ENCODE measurements around the gene PLD1. TPM values are rescaled to one million over a fixed set of nuclear protein-coding genes. Genes with fewer than 3 reads are reported as not detected.

PLD1 gene
- polyA plus RNA-seq, 3 donors = 11.1 to 13.6 (median 11.2) TPM

DNA sequence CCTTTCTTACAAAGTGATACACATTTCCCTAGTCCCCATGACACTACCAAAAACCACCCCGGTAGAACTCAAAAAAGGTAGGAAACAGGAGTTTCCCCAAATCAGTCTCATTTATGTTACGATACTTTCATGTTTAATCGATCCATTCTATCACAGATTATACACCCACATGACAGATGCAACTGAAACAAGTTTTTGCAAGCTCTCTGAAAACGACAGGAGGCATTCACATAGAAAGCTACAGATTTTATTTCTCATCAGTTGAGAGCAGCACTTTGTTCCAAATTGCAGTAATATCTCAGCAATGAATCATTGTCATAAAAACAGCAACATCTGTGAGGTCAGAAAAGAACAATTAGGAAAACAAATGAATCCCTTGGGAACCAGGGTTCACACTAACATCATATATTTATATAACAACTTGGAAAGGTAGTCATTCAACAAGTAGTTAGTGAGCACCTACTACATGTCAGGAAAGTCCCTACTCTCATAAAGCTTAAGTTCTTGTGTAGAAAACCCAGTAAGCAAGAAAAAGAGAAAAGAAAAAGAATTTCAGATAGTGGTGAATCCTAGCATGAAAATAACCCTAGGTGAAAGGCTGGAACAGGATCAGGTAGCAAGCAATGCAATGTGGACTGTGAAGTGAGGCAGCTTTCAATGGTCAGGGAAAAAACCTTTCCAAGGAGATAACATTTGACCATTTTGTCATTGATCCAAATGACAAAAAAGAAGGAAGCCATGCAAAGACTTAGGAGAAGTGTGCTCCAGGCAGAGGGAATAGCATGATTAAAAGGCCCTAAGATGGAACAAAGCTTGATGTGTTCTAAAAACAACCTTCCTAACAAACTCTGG, 8.3 kb downstream of the PLD1 start:
- no peak for DNase-seq (ENCODE audit: low read depth in 3 of 3, low spot score in 2 of 3)

DNA sequence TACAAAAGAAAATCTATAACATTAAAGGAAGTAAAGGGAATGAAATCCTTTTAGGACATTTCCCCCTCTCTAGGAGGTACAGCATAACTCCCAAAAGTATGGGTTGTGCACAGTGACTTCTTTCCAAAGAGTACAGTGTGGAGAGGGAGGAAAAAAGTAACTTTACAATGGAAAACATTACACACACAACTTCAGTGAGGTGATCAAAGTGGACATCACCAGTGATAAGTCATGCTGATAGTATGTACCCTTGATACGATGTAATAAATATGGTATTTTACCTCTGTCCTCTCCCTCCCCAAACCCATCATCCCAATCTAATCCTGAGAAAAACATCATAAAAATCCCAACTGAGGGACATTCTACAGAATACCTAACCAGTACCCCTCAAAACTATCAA, 10.8 kb downstream of the PLD1 start:
- DNase-seq (ENCODE audit: low read depth in 3 of 3, low spot score in 2 of 3) = no peak

DNA sequence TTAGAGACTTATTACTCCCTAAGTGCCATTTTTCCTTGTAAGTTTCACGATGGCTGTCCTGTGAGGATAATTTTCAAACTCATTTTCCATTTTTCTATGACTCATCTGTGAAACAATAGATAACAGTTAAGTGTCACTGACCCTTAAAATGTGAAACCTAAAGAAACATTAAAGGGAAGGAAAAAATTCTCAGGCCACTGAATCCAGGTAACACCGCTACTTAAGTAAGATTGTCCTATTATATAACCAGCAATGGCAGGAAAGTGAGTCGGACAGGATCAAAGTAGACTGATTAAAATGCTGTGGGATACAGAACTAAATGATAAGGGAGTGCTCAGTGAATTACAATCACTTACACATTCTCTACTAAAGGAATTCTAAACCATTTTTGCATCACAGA, 12.4 kb downstream of the PLD1 start:
- no peak for DNase-seq (ENCODE audit: low read depth in 3 of 3, low spot score in 2 of 3)

DNA sequence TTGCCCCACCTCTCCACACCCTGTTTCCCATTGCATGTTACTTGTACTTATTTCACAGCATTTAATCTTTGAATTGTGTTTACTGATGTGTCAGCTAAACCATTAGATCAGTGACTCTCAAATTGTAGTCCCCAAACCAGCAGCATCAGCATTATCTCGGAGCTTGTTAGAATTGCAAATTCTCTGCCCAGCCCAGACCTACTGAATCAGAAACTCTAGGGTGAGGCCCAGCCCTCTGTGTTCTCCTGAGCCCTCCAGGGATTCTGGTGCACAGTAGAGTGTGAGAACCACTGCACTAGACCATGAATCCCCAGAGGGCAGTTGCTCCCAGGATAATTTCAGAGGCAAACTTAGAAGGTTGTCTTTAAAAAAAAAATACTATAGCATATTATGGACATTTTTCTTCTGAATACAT, 13.0 kb downstream of the PLD1 start:
- DNase-seq (ENCODE audit: low read depth in 3 of 3, low spot score in 2 of 3) = no peak

DNA sequence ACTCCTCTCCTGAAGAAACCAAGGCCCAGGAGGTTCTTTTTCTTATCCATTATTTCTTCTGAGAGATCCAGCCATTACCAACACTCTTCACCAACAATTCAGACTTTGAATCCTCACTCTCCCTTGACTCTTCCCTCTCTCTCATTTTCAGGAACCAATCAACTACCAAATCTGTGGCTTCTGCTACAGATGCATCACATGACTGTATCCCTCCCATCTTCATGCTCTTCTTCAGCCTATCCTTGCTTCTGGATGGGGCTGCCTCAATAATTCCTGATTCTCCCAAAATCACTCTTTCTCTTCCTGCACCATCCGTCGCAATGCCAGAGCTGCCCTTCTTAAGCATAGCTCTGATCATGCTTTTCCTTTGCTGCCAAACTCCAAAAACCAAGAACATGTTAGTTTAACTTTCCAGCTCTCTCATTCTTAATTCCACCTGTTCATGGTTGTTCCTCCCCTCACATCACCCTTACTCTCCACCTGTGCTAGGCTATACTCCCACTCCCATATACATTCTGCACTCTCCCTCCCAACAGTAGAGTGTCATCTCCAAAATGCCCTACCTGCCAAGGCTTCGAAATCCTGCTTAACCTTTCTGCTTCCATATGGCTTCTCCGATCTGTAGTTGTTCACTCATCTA, 13.5 kb downstream of the PLD1 start:
- DNase-seq (ENCODE audit: low read depth in 3 of 3, low spot score in 2 of 3) = no peak

DNA sequence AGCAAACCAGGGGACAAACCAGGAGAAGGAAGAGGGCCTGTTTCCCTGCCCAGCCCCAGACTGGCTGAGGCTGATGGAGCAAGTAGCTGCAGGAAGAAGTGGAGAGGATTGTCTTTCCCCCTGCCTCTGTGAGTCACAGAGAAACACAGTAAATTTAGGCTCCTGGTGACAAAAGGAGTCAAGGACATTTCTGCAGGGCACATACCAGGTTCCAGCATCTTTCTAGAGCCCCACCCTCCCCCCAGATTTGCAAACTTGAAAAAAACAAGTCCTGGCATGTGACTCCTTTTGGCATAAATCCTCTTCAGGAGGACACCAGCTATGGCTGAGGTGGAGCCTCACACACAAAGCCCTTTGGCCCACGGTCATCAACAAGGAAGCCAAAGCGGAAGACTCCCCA, 17.8 kb downstream of the PLD1 start:
- no peak for DNase-seq (ENCODE audit: low read depth in 3 of 3, low spot score in 2 of 3)

- no peak for DNase-seq (ENCODE audit: low read depth in 3 of 3, low spot score in 2 of 3)
Observed at GRCh38 chr3:171791692-171792076, 18.6 kb downstream of the PLD1 start.

DNA sequence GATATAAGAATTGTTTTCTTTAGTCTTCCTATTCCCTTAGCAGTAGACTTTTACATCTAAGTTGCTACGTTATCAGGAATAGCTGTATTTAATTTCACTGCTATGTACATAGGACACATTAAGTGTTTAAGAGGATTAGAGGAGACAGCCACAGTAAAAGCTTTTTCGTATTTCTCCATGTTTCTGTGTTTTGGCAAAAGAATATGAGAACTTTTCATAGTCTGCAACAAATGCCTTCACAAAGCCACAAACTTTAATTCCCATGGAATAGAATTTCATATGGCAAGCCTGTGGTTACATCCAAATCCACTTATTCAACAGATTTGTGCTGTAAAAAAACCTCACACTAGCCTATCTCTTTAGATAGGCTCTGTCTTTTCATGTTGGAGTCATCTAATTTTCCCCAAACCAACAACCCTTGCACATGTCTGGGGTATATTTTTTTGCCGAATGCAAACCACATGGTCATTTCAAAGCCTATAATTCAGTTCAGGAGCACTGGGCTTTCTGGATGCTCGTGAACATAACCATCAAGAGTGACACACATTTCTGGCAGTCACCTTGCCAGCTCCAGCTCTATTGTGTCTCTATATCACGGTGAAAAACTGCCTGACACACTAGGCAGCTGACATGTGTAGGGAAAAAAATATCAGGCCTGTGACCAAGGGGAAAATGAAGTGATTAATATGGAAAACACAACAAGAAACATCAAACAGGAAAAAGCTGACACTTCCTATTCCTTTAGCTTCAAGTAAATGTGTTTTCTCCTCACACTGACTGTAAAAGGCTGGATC, 19.2 kb downstream of the PLD1 start:
- DNase-seq (ENCODE audit: low read depth in 3 of 3, low spot score in 2 of 3) = no peak

GRCh38 chr3:171790574-171790897, 19.7 kb downstream of the PLD1 start:
- DNase-seq (ENCODE audit: low read depth in 3 of 3, low spot score in 2 of 3) = no peak

DNA sequence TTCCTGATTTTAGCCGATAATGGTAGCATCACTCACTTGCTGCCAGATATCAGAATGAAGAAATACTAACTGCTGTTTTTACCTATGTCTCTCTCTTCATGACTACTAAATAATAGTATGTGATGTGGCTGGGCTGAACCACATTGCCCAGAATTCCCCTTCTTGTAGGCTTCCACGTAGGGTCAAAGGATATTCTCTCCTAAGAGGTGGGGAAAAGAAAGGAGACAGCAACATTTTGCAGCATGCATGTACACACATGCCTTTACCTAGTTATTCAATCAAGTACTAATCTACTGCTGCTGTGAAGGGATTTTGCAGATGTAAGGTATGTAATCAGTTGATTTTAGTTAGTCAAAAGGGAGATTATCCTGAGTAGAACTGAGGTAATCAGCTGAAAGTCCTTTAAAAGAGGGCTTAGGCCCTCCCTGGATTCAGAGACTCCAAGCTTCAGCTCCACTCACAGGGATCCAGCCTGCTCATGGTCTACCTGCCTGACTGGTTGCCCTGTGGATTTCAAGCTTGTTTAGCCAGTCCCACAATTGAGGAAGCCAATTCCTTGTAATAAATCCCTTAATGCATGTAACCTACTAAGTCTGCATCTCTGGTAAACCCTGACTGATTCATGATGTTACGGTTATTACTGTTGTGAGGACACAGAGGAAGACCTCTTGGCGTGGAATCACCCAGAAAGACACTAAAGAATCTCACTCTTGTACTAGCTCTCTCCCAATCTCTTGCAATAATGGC, 20.4 kb downstream of the PLD1 start:
- DNase-seq (ENCODE audit: low read depth in 3 of 3, low spot score in 2 of 3) = no peak

GRCh38 chr3:171788546-171789351, 21.5 kb downstream of the PLD1 start:
- no peak for DNase-seq (ENCODE audit: low read depth in 3 of 3, low spot score in 2 of 3)

DNA sequence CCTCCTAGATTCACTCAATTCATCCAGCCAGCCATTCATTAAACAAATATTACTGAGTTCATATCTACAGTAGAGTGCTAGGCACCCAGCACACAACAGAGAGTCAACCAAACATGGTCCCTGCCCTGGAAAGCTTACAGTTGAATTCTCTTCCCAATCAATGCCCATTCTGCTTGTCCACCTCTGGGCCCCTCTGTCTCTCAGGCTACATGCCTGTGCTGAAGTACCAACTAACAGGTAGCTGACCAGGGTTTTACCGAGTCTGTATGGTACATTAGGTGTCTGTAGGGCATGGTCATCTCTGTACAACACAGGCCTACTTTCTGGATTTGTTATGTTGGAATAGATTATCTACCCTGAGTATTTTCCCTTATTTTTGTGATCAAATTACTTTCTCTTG, 23.3 kb downstream of the PLD1 start:
- DNase-seq (ENCODE audit: low read depth in 3 of 3, low spot score in 2 of 3) = no peak

DNA sequence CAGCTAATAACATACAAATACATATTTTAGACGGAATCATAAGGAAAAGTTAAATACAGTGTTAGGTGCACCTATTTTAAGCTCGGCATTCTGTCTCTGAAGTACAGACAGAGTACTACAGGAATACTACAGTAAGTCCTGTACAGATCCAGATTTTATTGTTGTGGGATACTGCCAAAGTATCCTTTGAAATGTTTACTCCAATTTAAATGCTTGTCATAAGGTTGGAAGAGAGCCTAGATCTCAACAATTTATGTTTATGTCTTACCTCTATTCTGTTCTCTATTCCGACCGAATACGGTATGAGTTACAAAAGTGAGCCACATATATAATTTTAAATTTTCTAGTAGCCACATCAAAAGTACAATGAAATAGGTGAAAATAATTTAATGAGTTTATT, 25.3 kb downstream of the PLD1 start:
- DNase-seq (ENCODE audit: low read depth in 3 of 3, low spot score in 2 of 3) = no peak

- no peak for DNase-seq (ENCODE audit: low read depth in 3 of 3, low spot score in 2 of 3)
Observed at GRCh38 chr3:171784387-171784786, 25.9 kb downstream of the PLD1 start.

DNA sequence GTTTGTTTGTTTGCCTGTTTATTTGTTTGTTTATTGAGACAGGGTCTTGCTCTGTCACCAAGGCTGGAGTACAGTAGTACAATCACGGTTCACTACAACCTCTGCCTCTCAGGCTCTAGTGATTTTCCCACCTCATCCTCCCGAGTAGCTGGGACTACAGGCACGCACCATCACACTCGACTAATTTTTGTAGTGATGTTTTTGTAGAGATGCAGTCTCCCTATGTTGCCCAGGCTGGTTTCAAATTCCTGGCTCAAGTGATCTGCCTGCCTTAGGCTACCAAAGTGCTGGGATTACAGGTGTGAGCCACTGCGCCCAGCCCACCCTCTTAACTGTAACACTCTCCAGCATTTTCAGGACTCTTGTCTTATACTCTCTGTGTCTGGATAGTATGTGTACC, 26.7 kb downstream of the PLD1 start:
- no peak for DNase-seq (ENCODE audit: low read depth in 3 of 3, low spot score in 2 of 3)

GRCh38 chr3:171783086-171783485, 27.2 kb downstream of the PLD1 start:
- DNase-seq (ENCODE audit: low read depth in 3 of 3, low spot score in 2 of 3) = no peak

DNA sequence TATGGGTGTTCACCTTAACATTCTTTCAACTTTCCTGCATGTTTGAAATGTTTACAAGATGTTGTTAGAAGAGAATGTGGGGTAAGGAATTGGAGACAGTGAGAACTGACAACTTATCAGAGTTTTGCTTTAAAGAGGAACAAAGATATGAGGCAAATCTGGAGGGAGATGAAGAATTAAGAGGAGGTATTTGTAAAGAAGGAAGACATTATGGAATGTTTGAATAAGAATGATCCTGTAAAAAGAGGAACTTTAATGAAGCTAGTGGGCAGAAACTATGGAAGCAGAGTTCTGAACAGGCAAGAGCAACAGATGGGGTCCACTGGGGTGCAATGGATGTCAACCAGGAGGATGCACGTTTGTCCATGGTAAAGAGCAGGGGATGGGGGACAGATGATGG, 27.7 kb downstream of the PLD1 start:
- no peak for DNase-seq (ENCODE audit: low read depth in 3 of 3, low spot score in 2 of 3)

DNA sequence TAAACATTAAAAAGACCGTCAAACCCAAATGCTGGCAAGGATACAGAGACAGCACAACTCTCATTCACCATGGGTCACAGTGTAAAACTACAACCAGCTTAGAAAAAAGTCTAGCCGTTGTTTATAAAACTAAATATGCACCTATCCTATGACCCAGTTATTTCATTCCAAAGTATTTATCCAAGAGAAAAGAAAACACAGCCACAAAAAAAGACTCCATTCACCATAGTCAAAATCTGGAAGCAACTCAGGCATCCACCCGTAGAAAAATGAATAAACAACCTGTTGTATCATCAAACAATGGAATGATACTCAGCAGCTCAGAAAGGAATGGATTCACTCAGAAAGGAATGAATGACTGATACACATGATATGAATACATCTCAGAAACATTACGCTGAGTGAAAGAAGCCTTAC, 28.6 kb downstream of the PLD1 start:
- no peak for DNase-seq (ENCODE audit: low read depth in 3 of 3, low spot score in 2 of 3)

DNA sequence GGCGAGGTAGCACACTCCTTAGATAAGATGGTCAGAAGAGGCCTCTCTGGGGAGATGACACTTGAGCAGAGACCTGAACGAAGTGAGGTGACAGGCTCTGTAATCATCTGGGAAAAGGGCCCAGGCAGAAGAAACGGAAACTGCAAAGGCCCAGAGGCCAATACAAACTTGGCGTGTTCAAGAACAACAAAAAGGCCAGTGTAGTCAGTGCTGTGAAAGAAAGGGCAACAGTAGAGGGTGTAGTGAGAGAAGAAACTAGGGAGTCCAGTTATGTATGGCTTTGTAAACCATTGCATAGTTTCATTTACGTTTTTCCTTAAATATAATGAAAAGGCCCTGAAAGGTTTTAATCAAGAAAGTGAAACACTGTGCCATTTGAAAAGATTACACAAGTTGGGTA, 31.8 kb downstream of the PLD1 start:
- no peak for DNase-seq (ENCODE audit: low read depth in 3 of 3, low spot score in 2 of 3)

- no peak for DNase-seq (ENCODE audit: low read depth in 3 of 3, low spot score in 2 of 3)
Observed at GRCh38 chr3:171777596-171777995, 32.7 kb downstream of the PLD1 start.

Measured in right renal cortex interstitium (tissue), 3 donors.